Right ventricle myocardium superior (tissue), 1 donor: ENCODE results near the gene LRRC10B. TPM values are rescaled to one million over a fixed set of nuclear protein-coding genes. Genes with fewer than 3 reads are reported as not detected.

ENCODE experiments used
- ATAC-seq: fragments of 200-7000 bp; cut with Tn5 transposase; one replicate; pipeline ENCODE4 v1.9.1; 2020; ENCODE audit warnings: mild to moderate bottlenecking; ENCODE audit not compliant: poor library complexity
- DNase-seq: peaks from one replicate; pipeline ENCODE4 v3.0.0-alpha.2; 2020
- intact Hi-C: fragments of 100-400 bp; cut with DNase I; formaldehyde crosslinking; loops from one replicate; pipeline ENCODE4 v1.11.2; 2022
- total RNA-seq: library from RNA; stranded (reverse); fragmentation: NEBNext Ultra II Directional; extraction: Animal tissue kit (Norgen Biotek cat#: 25700); gene quantifications from one replicate; pipeline ENCODE4 v1.2.1, GENCODE V29; 2021
- donor health status: DM: no; HTN: yes; CAD: no; lungs with severe emphysema.

LRRC10B gene
- total RNA-seq, 1 donor from 2014 or later, result 0.46 TPM

GRCh38 chr11:61518032-61518795 is 9.7 kb downstream of the LRRC10B start:
- ATAC-seq (no peak), DNase-seq (no peak)
- intact Hi-C loops, result loop anchor here (5.0 to 10.0 kb wide), 2 partner anchors 41 to 73 kb away; no protein-coding TSS in a partner anchor

DNA sequence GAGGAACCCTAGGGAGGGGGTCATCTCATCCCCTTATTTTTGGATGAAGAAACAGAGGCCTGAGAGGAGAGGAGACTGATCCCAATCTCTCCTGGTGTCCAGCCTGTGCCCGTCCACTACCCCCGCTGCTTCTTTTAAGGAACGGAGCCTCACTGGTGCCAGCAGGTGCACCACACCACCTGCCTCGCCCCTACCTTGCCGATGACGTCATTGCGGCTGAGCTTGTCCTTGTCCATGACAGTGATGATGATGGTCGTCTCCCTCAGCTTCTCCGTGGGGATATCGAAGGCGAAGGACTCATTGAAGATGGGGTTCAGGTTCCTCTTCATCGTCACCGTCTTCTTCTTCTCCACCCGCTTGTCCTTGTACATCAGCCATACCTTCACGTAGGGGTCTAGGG is 14.3 kb downstream of the LRRC10B start:
- DNase-seq, result no peak
- intact Hi-C loops, result no loop called here
- no peak for ATAC-seq

DNA sequence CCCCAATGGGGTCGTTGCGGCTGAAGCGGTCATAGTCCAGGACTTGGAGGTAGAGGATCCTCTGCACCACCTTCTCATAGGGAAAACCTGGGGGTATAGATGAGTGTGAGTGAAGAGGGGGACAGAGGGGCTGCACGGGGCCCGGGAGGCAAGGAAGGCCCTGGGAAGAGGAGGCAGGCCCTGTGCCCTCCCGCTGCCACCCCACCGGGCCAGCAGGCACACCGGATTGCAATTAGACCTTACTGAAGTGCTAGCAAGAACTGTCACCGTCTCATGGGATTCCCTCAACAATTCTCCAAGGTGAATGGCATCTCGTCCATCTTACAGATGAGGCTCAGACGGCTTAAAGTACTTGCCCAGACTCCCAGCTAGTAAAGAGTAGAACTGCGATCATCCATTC is 15.9 kb downstream of the LRRC10B start:
- intact Hi-C loops, result no loop called here
- ATAC-seq (no peak), DNase-seq (no peak)

GRCh38 chr11:61524963-61525587 is 16.5 kb downstream of the LRRC10B start:
- ATAC-seq, result peak; percentile 61
- no peak for DNase-seq
- intact Hi-C loops, result no loop called here

- ATAC-seq (no peak), DNase-seq (no peak)
- intact Hi-C loops, result no loop called here
Measured at GRCh38 chr11:61526229-61526628, 17.7 kb downstream of the LRRC10B start.

DNA sequence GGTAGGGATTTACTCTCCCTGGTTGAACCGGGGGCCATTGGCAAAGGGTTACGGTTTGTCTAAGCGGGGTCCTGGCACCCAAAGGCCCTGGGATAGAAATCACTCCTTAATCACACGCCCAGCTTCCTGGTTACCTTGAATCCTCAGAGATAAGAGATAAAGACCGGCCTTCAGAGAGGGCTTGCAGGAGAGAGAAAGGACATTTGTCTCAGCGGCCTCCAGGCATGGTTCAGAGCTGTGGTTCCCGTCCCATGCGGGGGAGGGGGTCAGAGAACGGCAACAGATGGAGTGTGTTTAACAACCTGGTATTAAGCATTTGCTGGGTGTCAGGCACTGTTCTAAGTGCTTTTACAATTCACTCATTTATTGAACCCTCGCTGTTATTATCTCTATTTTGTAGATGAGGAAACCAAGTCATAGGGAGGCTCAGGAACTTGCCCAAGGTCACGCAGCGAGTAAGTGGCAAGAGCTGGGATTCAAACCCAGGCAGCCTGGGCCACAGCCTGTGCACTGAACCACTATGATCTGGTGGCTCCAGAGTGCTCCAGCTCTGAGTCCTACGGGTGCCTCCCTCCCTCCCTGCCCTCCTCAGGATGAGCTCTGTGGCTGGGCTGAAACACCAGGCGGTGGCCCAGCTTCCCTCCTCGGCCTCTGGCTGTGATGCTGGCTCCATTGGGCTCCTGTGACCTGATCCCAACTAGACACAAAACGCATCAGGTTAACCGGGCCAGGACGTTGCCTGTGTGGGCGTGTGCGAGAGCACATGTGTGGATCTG is 18.6 kb downstream of the LRRC10B start:
- intact Hi-C loops, result no loop called here
- no peak for ATAC-seq
- DNase-seq, result no peak

GRCh38 chr11:61528114-61528513 is 19.6 kb downstream of the LRRC10B start:
- ATAC-seq (no peak), DNase-seq (no peak)
- intact Hi-C loops, result no loop called here

DNA sequence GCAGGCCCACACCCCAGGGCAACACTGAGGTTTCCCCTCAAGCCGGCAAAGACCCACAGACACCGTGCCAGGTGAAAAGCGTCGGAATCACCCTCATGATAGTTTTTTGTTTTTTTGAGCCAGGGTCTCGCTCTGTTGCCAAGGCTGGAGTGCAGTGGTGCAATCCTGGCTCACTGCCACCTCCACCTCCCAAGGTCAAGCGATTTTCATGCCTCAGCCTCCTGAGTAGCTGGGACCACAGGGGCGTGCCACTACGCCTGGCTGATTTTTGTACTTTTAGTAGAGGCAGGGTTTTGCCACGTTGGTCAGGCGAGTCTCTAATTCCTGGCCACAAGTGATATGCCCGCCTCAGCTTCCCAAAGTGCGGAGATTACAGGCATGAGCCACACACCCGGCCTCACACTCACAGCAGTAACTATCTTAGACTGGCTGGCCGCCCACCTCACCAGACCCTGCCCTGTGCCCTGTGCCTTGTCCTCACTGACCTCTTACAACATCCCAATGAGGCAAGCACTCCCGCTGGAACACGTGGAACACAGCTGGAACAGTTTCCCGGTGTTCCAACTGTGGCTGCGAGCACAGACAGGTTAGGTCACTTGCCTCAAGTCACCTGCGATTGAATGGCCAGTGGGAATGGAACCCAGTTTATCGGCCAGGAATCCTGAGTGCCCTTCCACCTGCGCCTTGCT is 21.1 kb downstream of the LRRC10B start:
- ATAC-seq (peak; percentile 72), DNase-seq (peak; percentile 72)
- intact Hi-C loops, result loop anchor here (5.0 kb wide), 1 partner anchor 48 kb away; no protein-coding TSS in a partner anchor

- intact Hi-C loops, result loop anchor here (5.0 kb wide), 1 partner anchor 46 kb away; no protein-coding TSS in a partner anchor
- no peak for DNase-seq
- no peak for ATAC-seq
Measured at GRCh38 chr11:61531044-61531443, 22.5 kb downstream of the LRRC10B start.

GRCh38 chr11:61532134-61533038 is 23.8 kb downstream of the LRRC10B start:
- intact Hi-C loops, result loop anchor here (5.0 kb wide), 1 partner anchor 45 kb away; no protein-coding TSS in a partner anchor
- ATAC-seq, result no peak
- DNase-seq, result no peak

DNA sequence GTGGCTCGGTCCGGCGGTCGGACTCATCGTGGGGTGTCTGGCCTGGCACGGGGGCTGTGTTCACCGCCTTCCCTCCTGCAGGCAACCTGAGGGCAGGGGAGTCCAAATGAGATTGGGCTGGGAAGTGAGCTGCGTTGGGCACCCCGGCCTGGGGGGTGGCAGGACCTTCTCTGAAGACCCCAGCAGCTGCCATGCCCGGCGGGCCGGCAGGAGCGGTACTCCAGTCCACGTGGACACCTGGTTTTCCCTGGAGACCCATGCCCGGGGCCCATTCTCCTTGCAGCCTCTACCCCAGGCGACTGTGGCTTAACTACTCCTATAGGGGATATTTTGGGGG is 24.5 kb downstream of the LRRC10B start:
- ATAC-seq, result no peak
- intact Hi-C loops, result loop anchor here (5.0 kb wide), 1 partner anchor 44 kb away; no protein-coding TSS in a partner anchor
- DNase-seq, result no peak

DNA sequence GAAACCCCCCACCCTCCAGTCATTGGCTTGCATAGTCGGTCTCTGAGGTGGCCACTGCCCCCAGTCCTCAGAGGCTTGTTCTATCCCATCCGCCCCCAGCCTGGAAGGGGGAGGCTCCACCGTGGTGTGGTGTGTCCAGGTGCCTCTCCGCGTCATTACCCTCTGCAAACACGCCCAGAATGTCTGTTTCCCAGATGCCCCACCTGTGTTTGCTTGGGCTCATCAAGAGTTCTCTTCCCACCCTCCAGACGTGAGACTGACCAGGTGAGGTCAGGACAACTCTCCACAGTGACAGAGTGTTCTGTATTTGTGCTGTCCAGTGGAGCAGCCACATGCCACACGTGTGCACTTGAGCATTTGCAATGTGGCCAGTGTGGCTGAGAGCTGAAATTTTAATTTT is 24.9 kb downstream of the LRRC10B start:
- DNase-seq (no peak), ATAC-seq (no peak)
- intact Hi-C loops, result loop anchor here (5.0 kb wide), 1 partner anchor 44 kb away; no protein-coding TSS in a partner anchor

DNA sequence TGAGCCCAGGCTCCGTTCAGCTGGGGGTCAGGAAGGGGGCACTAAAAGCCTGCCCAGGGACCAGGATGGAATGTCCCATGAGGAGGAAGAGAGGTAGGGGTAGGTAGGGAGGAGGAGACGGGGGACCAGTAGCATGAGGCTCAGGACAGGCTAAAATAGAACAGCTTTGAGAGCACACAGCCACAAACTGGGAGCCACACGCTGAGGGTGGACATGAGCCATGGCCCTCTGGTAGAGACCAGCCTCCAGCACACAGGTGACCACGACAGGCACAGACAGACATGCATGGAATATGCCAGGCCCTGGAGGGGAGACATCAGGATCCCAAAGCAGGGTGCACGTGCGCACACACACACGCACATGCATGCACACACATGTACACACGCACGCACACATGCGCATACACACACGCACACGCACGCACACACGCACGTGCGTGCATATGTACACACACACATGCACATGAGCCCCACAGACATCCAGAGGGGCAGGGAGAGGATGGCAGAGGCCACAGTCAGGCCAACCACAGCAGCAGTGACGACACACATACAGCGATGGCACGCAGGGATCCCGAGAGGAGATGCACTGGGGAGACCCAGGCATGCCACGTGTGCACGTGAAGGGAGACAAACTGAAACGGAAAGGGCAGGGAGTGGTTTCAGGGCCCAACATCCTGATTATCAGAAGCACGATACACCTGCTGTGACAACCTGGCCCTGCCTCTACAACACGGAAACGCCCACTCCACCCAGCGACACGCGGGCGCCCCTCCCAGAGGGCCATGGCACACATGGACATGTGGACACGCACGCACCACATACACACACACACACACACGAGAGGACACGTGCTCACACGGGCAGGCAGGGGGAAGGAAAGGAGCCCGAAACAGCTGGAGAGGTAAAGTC is 25.7 kb downstream of the LRRC10B start:
- DNase-seq (no peak), ATAC-seq (peak; percentile 1)
- intact Hi-C loops, result loop anchor here (5.0 kb wide), 1 partner anchor 43 kb away; no protein-coding TSS in a partner anchor

- DNase-seq, result peak; percentile 66
- peak; percentile 75 for ATAC-seq
- intact Hi-C loops, result loop anchor here (5.0 kb wide), 1 partner anchor 42 kb away; no protein-coding TSS in a partner anchor
Measured at GRCh38 chr11:61534933-61535839, 26.6 kb downstream of the LRRC10B start.

DNA sequence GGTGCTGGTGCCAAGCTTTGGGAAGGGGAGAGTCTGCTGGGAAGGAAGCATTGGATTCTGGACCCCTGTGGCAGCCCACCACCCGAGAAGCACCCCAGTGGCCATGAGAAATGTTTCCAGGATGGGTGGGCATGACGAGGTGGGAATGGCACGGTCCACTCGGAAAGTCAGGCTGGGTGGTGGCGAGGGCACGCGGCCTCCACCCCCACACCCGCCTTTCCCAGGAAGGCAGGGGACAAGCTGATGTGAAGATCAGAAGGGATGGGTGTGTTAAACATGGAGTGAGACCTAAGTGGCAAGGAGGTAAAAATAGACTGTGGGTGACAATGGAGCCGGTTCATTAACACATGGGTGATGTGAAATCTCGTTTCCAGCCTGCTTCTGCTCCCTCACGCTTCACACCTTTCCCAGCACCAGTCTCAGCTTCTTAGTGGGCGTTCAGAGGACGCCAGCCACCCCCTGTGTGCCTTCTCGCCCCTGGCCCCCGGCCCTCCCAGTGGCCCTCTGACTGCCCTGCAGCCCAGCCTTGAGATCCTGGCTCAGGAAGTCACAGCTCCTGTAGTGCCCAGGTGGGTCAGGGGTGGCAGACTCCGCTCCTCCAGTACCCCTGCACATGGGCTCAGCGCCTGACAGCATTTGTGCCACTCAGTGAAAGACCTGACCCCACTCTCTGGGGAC is 27.6 kb downstream of the LRRC10B start:
- intact Hi-C loops, result no loop called here
- ATAC-seq, result peak; percentile 8

More for the DNA sequence above, 27.6 kb downstream of the LRRC10B start:
- no peak for DNase-seq
